Endothelial cell (in vitro differentiated cells): Measurements from ENCODE around the gene TRAPPC10. TPM values are rescaled to one million over a fixed set of nuclear protein-coding genes. Genes with fewer than 3 reads are reported as not detected.

Experiments used
- DNase-seq: peaks from one replicate; pipeline ENCODE4 v3.0.0; 2021; ENCODE audit warnings: low spot score
- H3K27ac Mint-ChIP-seq: one replicate; pipeline ENCODE4 v1.8.0; 2021; ENCODE audit warnings: mixed read lengths, inconsistent platforms; ENCODE audit not compliant: unreplicated experiment
- H3K27me3 Mint-ChIP-seq: one replicate; pipeline ENCODE4 v1.8.0; 2021; ENCODE audit warnings: mild to moderate bottlenecking, moderate library complexity, mixed read lengths, inconsistent platforms; ENCODE audit not compliant: unreplicated experiment
- H3K36me3 Mint-ChIP-seq: one replicate; pipeline ENCODE4 v1.8.0; 2021; ENCODE audit warnings: mild to moderate bottlenecking, low read depth, mixed read lengths, inconsistent platforms; ENCODE audit not compliant: unreplicated experiment
- H3K4me1 Mint-ChIP-seq: one replicate; pipeline ENCODE4 v1.8.0; 2021; ENCODE audit warnings: mild to moderate bottlenecking, mixed read lengths, inconsistent platforms; ENCODE audit not compliant: unreplicated experiment
- H3K4me3 Mint-ChIP-seq: one replicate; pipeline ENCODE4 v1.8.0; 2021; ENCODE audit warnings: mild to moderate bottlenecking, mixed read lengths, inconsistent platforms; ENCODE audit not compliant: unreplicated experiment
- H3K9me3 Mint-ChIP-seq: one replicate; pipeline ENCODE4 v1.8.0; 2021; ENCODE audit warnings: mixed read lengths, inconsistent platforms; ENCODE audit not compliant: unreplicated experiment
- total RNA-seq: library from RNA; stranded (reverse); fragmentation: NEBNext Ultra II Directional; extraction: Animal tissue kit (Norgen Biotek cat#: 25700); gene quantifications from one replicate; pipeline ENCODE4 v1.2.1, GENCODE V29; 2021; ENCODE audit not compliant: unreplicated experiment
- TF ChIP-seq, protein P1 (sequence below): fragments of 200-600 bp; sonication (generic); IDR thresholded peaks from one replicate; pipeline ENCODE4 v1.5.0; 2021; ENCODE audit warnings: antibody characterized with exemption; ENCODE audit not compliant: unreplicated experiment

TRAPPC10 gene
- total RNA-seq, 1 donor from 2014 or later, result 28.4 TPM

DNA sequence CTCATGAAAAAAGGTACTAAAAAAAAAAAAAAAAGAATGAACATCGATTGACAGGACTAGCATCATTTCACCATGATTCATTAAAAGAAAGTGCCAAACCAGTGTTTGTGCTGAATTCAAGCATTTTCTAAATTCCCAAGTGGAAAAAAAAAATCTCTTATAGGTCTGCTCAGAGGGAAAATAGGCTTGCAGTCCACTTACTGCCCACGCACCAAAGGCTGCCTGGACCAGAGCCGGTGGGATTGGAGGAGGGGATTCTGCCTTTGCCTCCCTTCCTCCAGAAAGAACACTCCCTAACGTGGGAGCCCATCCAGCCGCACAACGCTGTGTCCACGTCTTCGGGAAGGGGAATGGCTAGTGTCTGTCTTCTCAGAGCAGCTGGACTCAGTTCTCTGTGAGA lies 5.5 kb upstream of the TRAPPC10 start:
- Mint-ChIP-seq H3K36me3 (no peaks in the 10 kb centered on the region), H3K4me1 (peaks cover 5% of the 10 kb centered on the region), H3K27ac (no peak overlapping the region), H3K27me3 (peaks cover 3% of the 10 kb centered on the region), H3K4me3 (no peak overlapping the region), H3K9me3 (no peaks in the 10 kb centered on the region)
- TF ChIP-seq, protein P1, sequence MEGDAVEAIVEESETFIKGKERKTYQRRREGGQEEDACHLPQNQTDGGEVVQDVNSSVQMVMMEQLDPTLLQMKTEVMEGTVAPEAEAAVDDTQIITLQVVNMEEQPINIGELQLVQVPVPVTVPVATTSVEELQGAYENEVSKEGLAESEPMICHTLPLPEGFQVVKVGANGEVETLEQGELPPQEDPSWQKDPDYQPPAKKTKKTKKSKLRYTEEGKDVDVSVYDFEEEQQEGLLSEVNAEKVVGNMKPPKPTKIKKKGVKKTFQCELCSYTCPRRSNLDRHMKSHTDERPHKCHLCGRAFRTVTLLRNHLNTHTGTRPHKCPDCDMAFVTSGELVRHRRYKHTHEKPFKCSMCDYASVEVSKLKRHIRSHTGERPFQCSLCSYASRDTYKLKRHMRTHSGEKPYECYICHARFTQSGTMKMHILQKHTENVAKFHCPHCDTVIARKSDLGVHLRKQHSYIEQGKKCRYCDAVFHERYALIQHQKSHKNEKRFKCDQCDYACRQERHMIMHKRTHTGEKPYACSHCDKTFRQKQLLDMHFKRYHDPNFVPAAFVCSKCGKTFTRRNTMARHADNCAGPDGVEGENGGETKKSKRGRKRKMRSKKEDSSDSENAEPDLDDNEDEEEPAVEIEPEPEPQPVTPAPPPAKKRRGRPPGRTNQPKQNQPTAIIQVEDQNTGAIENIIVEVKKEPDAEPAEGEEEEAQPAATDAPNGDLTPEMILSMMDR, result no peak
- DNase-seq, result no peak

DNA sequence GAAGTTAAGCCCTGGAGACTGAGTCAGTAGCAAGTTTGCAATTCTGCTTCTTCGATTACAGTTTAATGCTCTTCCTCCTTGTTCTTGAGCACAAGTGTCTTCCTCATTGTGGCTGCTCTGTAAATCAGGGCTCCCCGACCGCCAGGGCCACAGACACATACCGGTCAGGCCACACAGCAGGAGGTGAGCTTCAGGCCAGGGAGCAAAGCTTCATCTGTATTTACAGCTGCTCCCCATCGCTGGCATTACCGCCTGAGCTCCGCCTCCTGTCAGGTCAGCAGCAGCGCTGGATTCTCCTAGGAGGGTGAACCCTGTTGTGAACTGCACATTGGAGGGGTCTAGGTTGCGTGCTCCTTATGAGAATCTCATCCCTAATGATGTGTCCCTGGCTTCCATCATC lies 1.7 kb upstream of the TRAPPC10 start:
- peak overlapping the region; percentile 56 for H3K4me3 Mint-ChIP-seq
- H3K9me3 Mint-ChIP-seq, result no peaks in the 10 kb centered on the region
- DNase-seq, result no peak
- TF ChIP-seq, protein P1, result no peak
- H3K27ac Mint-ChIP-seq, result peak overlapping the region; percentile 28
- H3K36me3 Mint-ChIP-seq, result peaks cover 5% of the 10 kb centered on the region
- peaks cover 7% of the 10 kb centered on the region for H3K27me3 Mint-ChIP-seq
- peaks cover 24% of the 10 kb centered on the region for H3K4me1 Mint-ChIP-seq

GRCh38 chr21:44011123-44011522 lies 986 bp upstream of the TRAPPC10 start:
- DNase-seq, result no peak
- H3K4me1 Mint-ChIP-seq, result peaks cover 24% of the 10 kb centered on the region
- H3K9me3 Mint-ChIP-seq, result no peaks in the 10 kb centered on the region
- H3K4me3 Mint-ChIP-seq, result peak overlapping the region; percentile 91
- H3K27ac Mint-ChIP-seq, result peak overlapping the region; percentile 75
- TF ChIP-seq, protein P1, result no peak
- H3K27me3 Mint-ChIP-seq, result peaks cover 7% of the 10 kb centered on the region
- H3K36me3 Mint-ChIP-seq, result peaks cover 5% of the 10 kb centered on the region

DNA sequence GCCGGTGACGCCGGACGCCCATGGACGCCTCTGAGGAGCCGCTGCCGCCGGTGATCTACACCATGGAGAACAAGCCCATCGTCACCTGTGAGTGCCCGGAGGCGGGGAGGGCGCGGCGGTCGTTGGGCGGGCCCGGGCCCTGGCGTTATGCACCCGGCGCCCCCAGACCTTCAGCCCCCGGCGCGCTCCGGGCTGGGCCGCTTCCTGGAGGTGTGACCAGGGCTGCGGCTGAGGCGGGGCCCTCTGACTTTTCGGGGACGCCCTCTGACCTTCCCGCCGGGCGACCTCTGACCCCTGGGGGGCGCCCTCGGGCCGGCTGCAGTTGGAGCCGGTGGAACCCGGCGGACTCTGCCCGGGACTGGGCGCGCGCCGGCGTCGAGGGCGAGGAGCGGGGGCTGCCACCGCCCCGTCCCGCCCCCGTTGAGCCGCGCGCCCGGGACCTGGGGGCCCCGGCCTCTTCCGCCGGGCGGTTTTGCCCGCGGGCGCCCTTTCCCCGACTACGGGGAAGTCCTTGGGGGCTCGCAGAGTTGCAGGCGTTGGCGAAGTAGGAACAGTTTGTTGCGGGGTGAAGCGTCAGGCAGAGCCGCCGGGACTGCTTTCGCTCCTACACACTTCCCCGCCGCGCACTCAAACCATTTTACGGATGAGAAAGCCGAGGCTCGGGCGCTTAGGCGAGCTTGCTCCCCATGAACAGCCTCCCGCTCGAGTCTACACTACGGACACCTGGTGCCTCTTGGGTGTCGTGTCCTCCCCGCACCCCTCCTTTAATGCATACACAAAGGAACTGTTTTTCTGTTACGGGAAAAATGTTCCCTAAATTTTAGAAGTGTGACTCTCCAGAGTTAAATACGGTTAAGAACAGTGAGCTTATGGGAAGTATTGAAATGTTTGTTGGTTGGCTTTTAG lies 618 bp downstream of the TRAPPC10 start:
- peak; percentile 81 for DNase-seq
- Mint-ChIP-seq H3K4me3 (peak overlapping the region; percentile 94), H3K9me3 (no peaks in the 10 kb centered on the region), H3K27me3 (peaks cover 7% of the 10 kb centered on the region), H3K36me3 (peaks cover 5% of the 10 kb centered on the region), H3K27ac (peak overlapping the region; percentile 84), H3K4me1 (peaks cover 27% of the 10 kb centered on the region)
- TF ChIP-seq, protein P1, result peak; percentile 71
